Erythroblast (primary cell): ENCODE results near the gene IFI30.

Source experiments
- DNase-seq, 2 experiments: peaks; one replicate each; lab custom pipeline; 2025; lab: John Stamatoyannopoulos, UW
- GATA1 ChIP-seq: IDR thresholded peaks from 2 replicates; pipeline ENCODE4 v1.6.1; 2011; ENCODE audit warnings: low read depth, mild to moderate bottlenecking, control low read depth, low read length, moderate library complexity
- POLR2A ChIP-seq: IDR thresholded peaks from 2 replicates; pipeline ENCODE4 v1.6.1; 2011; ENCODE audit warnings: mild to moderate bottlenecking, low read length

IFI30 gene

DNA sequence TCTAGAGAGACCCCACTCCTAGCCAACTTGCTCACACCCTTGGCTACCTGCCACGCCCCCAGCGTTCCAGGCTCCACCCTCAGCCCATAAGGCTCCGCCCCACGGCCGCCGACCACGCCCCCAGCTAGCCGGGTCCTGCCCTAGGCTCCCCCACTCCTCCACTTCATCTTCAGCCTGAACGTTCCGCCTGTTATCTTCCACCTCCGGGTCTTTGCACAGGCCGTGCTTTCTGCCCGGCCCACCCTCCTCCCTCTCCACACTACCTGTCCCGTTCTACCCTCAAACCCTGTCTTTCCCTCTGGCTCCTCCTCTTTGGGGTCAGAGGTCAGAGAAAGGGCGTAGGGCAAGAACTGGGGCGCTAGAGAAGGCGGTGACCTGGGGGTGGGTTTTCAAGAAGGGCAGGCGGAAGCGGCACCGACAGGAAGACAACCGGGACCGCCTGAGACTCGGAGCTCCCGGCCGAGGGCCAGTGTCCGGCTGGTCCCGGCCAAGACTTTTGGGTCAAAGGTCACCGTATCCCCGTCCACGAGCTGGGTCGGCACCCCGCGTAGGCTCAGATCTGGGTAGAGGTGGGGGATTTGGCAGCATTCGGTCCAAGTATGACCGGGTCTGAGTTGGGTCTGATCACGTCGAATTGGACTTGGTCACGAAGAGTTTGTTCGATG, 50.4 kb downstream of the IFI30 start:
- DNase-seq, result peak; percentile 80 to 81

DNA sequence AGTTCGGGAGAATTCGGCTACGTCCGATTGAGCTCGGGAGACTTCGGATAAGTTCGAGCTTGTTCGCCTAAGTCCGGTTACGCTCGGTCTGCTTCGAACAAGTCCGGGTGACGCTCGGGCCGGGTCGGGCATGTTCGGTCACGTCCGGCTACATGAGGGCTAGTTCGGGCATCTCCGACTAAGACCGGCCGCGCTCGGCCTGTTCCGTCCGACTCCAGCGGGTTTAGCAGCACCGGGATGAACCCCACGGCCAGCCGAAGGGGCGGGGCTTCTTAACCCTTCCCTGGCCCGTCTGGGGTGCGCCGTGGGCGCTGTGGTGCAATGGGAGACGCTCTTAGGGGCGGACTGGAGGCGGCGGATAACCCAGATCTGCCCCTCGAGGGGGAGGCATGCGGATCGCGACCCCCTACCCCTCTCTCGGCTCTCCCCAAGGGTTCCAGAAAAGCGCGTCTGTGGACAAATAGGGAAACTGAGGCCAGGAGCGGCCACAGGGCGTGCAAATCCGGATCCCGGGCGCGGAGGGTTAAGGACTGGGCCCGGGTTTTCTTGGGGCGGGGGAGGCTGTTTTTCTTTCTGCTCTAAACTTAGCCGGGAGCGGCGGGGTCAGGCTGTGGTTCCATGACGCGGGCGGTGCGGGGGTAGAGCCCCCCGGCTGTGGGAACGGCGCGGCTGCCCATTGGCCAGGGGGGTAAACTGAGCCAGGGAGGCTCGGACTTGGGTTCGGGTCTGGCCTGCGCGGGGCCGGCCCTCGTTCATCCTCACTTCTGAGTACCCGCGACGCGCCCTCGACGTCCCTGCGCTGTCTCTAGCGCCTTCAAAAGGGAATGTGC, 51.1 kb downstream of the IFI30 start:
- no peak for TF ChIP-seq POLR2A
- TF ChIP-seq GATA1, result no peak

More for the DNA sequence above, 50.4 kb downstream of the IFI30 start:
- TF ChIP-seq POLR2A, result no peak
- no peak for TF ChIP-seq GATA1

DNA sequence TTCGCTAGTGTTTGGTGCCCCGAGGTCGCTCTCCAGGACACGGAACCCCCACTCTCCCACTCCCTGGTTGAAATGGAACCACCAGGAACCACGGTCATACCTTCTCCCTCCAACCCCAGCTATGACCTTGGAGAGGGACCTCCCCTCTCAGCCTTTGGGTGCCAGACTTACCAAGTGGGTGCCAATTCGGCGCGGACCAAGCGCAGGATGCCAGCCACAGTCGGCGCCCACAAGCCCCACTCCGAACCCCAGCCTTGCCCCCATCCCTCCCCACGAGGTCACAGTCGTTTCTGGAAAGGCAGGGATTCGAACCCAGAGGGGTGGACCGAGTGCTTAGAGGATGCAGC, 51.7 kb downstream of the IFI30 start:
- no peak for TF ChIP-seq GATA1
- TF ChIP-seq POLR2A, result no peak
- DNase-seq, result no peak

More for the DNA sequence above, 51.1 kb downstream of the IFI30 start:
- DNase-seq, result peak; percentile 97 to 98

DNA sequence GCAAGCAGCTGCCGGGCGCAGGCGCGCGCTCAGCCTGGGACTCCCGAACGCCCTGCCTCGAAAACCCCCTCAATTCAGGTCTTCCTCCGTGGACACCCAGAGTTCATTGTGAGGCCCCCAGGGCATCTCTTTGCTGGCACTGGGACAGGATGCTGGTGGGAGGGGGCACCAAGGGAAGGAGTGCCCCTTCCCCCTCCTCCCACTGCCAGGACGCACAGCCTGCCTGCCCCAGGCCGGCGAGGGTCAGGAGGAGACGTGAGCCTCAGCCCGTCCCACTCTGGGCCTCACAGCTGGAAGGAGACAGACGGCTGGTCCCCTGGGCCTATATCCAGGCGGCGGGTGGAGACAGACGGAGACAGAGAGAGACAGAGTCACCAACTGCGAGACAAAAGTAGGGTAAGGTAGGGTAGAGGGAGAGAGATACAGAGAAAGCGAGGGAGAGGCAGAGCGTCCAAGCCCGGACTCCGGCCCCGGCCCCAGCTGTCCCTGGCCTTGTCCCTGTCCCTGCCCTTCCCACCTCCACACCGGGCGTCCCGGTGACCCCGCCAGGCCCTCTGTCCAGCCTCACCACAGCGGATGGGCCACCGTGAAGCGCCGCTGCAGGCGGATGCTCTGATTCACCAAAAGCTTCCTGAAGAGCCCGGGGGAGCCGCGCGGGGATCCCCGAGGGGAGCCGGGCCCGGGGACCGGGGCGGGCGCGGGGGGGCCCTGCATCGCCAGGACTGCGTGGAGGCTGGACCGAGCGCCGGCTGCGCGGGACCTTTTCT, 52.3 kb downstream of the IFI30 start, which contains the start of gene PDE4C:
TSS of gene PDE4C (minus strand) at position 737 of the 767 bp plus-strand sequence. CDS start at position 714, 23 bp downstream.
- no peak for DNase-seq
- TF ChIP-seq GATA1 (no peak), POLR2A (no peak)

DNA sequence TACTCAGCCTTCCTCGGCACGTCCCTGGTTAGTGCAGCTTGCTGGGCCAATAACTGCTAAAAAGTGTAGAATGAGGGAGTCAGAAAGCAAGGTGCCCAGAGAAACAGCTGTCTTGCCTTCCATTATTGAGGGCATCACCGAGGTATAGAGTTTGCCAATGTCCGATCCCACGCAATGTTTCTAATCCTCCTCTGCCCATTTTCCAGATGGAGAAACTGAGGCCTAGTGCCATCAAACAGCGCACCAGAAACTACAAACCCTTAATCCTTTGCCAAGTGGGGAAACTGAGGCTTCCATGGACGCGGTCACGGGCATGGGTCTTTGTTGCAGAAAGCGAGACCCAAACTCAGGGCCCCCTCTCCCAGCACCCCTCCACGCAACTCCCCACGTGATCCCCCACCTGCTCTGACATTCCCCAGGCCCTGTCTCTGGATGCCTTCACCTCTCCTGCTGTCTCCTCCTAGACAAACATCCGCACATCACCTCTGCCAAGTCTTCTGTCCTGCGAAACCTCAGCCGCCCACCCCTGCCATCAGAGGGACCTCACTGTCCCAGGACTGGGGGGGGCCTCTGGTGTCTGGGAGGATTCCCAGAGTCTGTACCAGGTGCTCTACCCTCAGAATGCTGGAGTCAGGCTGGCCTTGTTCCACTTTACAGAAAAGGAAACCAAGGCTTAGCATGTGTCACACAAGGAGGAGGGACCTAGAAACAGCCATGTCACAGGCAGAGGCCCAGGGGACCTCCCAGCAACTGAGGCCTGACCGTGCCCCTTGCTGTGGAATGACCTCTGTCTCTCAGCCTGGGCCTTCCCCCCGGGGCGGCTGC, 53.6 kb downstream of the IFI30 start:
- no peak for TF ChIP-seq GATA1
- no peak for TF ChIP-seq POLR2A
- no peak for DNase-seq
